SU-DHL-6 (cell line): Measurements from ENCODE around the gene SH3RF3.

Experiments used
- H2AFZ ChIP-seq: fragments of 200-600 bp; sonication (generic); 2 replicates; pipeline ENCODE4 v1.6.1; 2014; ENCODE audit warnings: low read depth, mild to moderate bottlenecking, moderate library complexity, mixed read lengths, antibody characterized with exemption, low read length; ENCODE audit not compliant: severe bottlenecking
- H3F3A ChIP-seq: fragments of 200-600 bp; shearing (Covaris generic); 2 replicates; pipeline ENCODE4 v1.6.0; 2016; ENCODE audit warnings: antibody characterized with exemption, mild to moderate bottlenecking; ENCODE audit not compliant: insufficient read depth
- H3K27ac ChIP-seq: fragments of 200-600 bp; sonication (generic); 2 replicates; pipeline ENCODE4 v1.5.1; 2016; ENCODE audit warnings: low read depth, mild to moderate bottlenecking, low read length, moderate library complexity, mixed read lengths
- H3K27me3 ChIP-seq: fragments of 200-600 bp; sonication (generic), shearing (Covaris generic); 2 replicates; pipeline ENCODE4 v1.6.0; 2014; ENCODE audit warnings: mild to moderate bottlenecking, low read length
- H3K36me3 ChIP-seq: fragments of 200-600 bp; sonication (generic); 2 replicates; pipeline ENCODE4 v1.6.1; 2014; ENCODE audit warnings: mild to moderate bottlenecking, low read length, mixed read lengths
- H3K4me2 ChIP-seq: fragments of 300-600, 200-600 bp; shearing (Covaris generic), sonication (generic); 2 replicates; pipeline ENCODE4 v1.6.0; 2014; ENCODE audit warnings: low read length, low read depth, mild to moderate bottlenecking; ENCODE audit not compliant: poor library complexity, severe bottlenecking
- H3K4me3 ChIP-seq: fragments of 200-600 bp; sonication (generic); 2 replicates; pipeline ENCODE4 v1.5.1; 2014; ENCODE audit warnings: antibody characterized with exemption, low read length, mild to moderate bottlenecking, mixed read lengths; ENCODE audit not compliant: insufficient read depth, poor library complexity, severe bottlenecking
- H3K79me2 ChIP-seq: fragments of 200-600 bp; sonication (generic); 2 replicates; pipeline ENCODE4 v1.6.1; 2014; ENCODE audit warnings: mild to moderate bottlenecking, low read length, moderate library complexity; ENCODE audit not compliant: insufficient read depth
- H3K9ac ChIP-seq: fragments of 200-600 bp; sonication (generic); 2 replicates; pipeline ENCODE4 v1.7.0; 2014; ENCODE audit warnings: mild to moderate bottlenecking, low read length
- H3K9me2 ChIP-seq: fragments of 200-600 bp; sonication (generic); replicated peaks from 2 replicates; pipeline ENCODE4 v1.6.1; 2014; ENCODE audit warnings: low read length; ENCODE audit not compliant: insufficient read depth
- H3K9me3 ChIP-seq: fragments of 200-600 bp; sonication (generic); 2 replicates; pipeline ENCODE4 v1.6.1; 2014; ENCODE audit warnings: low read length, mixed read lengths; ENCODE audit not compliant: insufficient read depth
- H4K20me1 ChIP-seq: fragments of 200-600 bp; sonication (generic); 2 replicates; pipeline ENCODE4 v1.6.1; 2014; ENCODE audit warnings: low read depth, mild to moderate bottlenecking, antibody characterized with exemption, low read length, moderate library complexity, mixed read lengths
- CTCF ChIP-seq: fragments of 200-600 bp; sonication (generic); IDR thresholded peaks from one replicate; pipeline ENCODE4 v1.5.1; 2017; ENCODE audit warnings: antibody characterized with exemption, mild to moderate bottlenecking, low read length, moderate library complexity; ENCODE audit not compliant: insufficient read depth, poor library complexity, severe bottlenecking
- EZH2phosphoT487 ChIP-seq: fragments of 200-600 bp; sonication (generic), shearing (Covaris generic); conservative IDR thresholded peaks from 2 replicates; pipeline ENCODE4 v1.6.1; 2018; ENCODE audit warnings: mild to moderate bottlenecking, antibody characterized with exemption, low read length, moderate library complexity, mixed read lengths

SH3RF3 gene

GRCh38 chr2:109351164-109351756 lies 222.3 kb downstream of the SH3RF3 start:
- Histone ChIP-seq H4K20me1 (no peaks in the 10 kb centered on the region), H3K79me2 (no peaks in the 10 kb centered on the region), H3K4me2 (no peak overlapping the region), H3K9me3 (no peaks in the 10 kb centered on the region), H2AFZ (no peak overlapping the region), H3K4me3 (no peak overlapping the region), H3K27ac (no peak overlapping the region), H3K27me3 (no peaks in the 10 kb centered on the region), H3K9ac (no peak overlapping the region), H3K9me2 (no peaks in the 10 kb centered on the region), H3K36me3 (no peaks in the 10 kb centered on the region), H3F3A (no peaks in the 10 kb centered on the region)
- TF ChIP-seq EZH2phosphoT487 (no peak), CTCF (no peak)

GRCh38 chr2:109352056-109352897 lies 223.3 kb downstream of the SH3RF3 start:
- no peaks in the 10 kb centered on the region for H3K36me3 ChIP-seq
- H3K27me3 ChIP-seq = no peaks in the 10 kb centered on the region
- no peak overlapping the region for H3K4me3 ChIP-seq
- H3K4me2 ChIP-seq = no peak overlapping the region
- H3K9me2 ChIP-seq = no peaks in the 10 kb centered on the region
- no peaks in the 10 kb centered on the region for H3F3A ChIP-seq
- no peak overlapping the region for H3K9ac ChIP-seq
- H4K20me1 ChIP-seq = no peaks in the 10 kb centered on the region
- H3K9me3 ChIP-seq = no peaks in the 10 kb centered on the region
- no peak overlapping the region for H2AFZ ChIP-seq
- no peaks in the 10 kb centered on the region for H3K79me2 ChIP-seq
- no peak for TF ChIP-seq EZH2phosphoT487
- TF ChIP-seq CTCF = no peak
- no peak overlapping the region for H3K27ac ChIP-seq

GRCh38 chr2:109352898-109353689 lies 224.1 kb downstream of the SH3RF3 start:
- no peaks in the 10 kb centered on the region for H3F3A ChIP-seq
- no peaks in the 10 kb centered on the region for H3K36me3 ChIP-seq
- H4K20me1 ChIP-seq = no peaks in the 10 kb centered on the region
- TF ChIP-seq EZH2phosphoT487 (no peak), CTCF (no peak)
- no peaks in the 10 kb centered on the region for H3K79me2 ChIP-seq
- H3K4me3 ChIP-seq = no peak overlapping the region
- H3K9me3 ChIP-seq = no peaks in the 10 kb centered on the region
- H3K9me2 ChIP-seq = no peaks in the 10 kb centered on the region
- no peak overlapping the region for H3K9ac ChIP-seq
- H3K4me2 ChIP-seq = no peak overlapping the region
- H3K27me3 ChIP-seq = no peaks in the 10 kb centered on the region
- H2AFZ ChIP-seq = no peak overlapping the region
- no peak overlapping the region for H3K27ac ChIP-seq
